ENCODE data around the gene SYT5.

GRCh38 chr19:55166530-55167268, 13.4 kb downstream of the SYT5 start, which contains the start of gene DNAAF3:
- TF ChIP-seq, protein P1, sequence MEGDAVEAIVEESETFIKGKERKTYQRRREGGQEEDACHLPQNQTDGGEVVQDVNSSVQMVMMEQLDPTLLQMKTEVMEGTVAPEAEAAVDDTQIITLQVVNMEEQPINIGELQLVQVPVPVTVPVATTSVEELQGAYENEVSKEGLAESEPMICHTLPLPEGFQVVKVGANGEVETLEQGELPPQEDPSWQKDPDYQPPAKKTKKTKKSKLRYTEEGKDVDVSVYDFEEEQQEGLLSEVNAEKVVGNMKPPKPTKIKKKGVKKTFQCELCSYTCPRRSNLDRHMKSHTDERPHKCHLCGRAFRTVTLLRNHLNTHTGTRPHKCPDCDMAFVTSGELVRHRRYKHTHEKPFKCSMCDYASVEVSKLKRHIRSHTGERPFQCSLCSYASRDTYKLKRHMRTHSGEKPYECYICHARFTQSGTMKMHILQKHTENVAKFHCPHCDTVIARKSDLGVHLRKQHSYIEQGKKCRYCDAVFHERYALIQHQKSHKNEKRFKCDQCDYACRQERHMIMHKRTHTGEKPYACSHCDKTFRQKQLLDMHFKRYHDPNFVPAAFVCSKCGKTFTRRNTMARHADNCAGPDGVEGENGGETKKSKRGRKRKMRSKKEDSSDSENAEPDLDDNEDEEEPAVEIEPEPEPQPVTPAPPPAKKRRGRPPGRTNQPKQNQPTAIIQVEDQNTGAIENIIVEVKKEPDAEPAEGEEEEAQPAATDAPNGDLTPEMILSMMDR (IDR thresholded peaks at IDR 0.05): peak in 1 of 5 experiments; percentile 31
- no peak for TF ChIP-seq POLR2A (IDR thresholded peaks at IDR 0.05)

Measured in transverse colon (tissue), 3 donors.